HepG2 (cell line): ENCODE measurements around the gene ZNF813. TPM values are rescaled to one million over a fixed set of nuclear protein-coding genes. Genes with fewer than 3 reads are reported as not detected.

Experiments
- CBX5 ChIP-seq: sonication (generic); formaldehyde crosslinking; IDR thresholded peaks from 2 replicates; pipeline ENCODE4 v1.4.0; 2020; ENCODE audit warnings: missing genetic modification reagents, borderline replicate concordance
- CTCF ChIP-seq: sonication (generic); formaldehyde crosslinking; IDR thresholded peaks from 2 replicates; pipeline ENCODE4 v1.5.0; 2020; ENCODE audit warnings: mild to moderate bottlenecking, missing genetic modification reagents, moderate library complexity
- FOXP1 ChIP-seq, 2 experiments: fragments of 450-650 bp in 1 of 2; IDR thresholded peaks; 2 replicates each; pipeline ENCODE4 v1.6.1; 2017 to 2018; ENCODE audit warnings: antibody characterized with exemption in 1 of 2
- HMG20A ChIP-seq: IDR thresholded peaks from 2 replicates; pipeline ENCODE4 v1.6.1; 2016; ENCODE audit warnings: borderline replicate concordance
- HOXA7 ChIP-seq: sonication (generic); formaldehyde crosslinking; IDR thresholded peaks from 2 replicates; pipeline ENCODE4 v1.8.1; 2022; ENCODE audit warnings: mild to moderate bottlenecking, missing genetic modification reagents, moderate library complexity
- NFIB ChIP-seq: sonication (generic); formaldehyde crosslinking; IDR thresholded peaks from 2 replicates; pipeline ENCODE4 v1.9.0; 2021; ENCODE audit warnings: missing genetic modification reagents, mild to moderate bottlenecking, borderline replicate concordance
- NFRKB ChIP-seq: fragments of 450-650 bp; IDR thresholded peaks from 2 replicates; pipeline ENCODE4 v1.6.1; 2017
- RELA ChIP-seq: sonication (generic); formaldehyde crosslinking; IDR thresholded peaks from 2 replicates; pipeline ENCODE4 v1.4.0; 2020; ENCODE audit warnings: missing genetic modification reagents
- SRF ChIP-seq: IDR thresholded peaks from 2 replicates; pipeline ENCODE4 v1.6.1; 2011; ENCODE audit warnings: mild to moderate bottlenecking, low read depth, low read length, moderate library complexity
- ZBTB10 ChIP-seq: sonication (generic); formaldehyde crosslinking; IDR thresholded peaks from 2 replicates; pipeline ENCODE4 v1.4.0; 2020; ENCODE audit warnings: missing genetic modification reagents, borderline replicate concordance
- ZFAT ChIP-seq: sonication (generic); formaldehyde crosslinking; conservative IDR thresholded peaks from 2 replicates; pipeline ENCODE4 v1.8.1; 2023; ENCODE audit warnings: missing genetic modification reagents, inconsistent platforms
- ZFP62 ChIP-seq: sonication (generic); formaldehyde crosslinking; IDR thresholded peaks from 2 replicates; pipeline ENCODE4 v1.4.0; 2020; ENCODE audit warnings: missing genetic modification reagents
- ZFX ChIP-seq: sonication (generic); formaldehyde crosslinking; IDR thresholded peaks from 2 replicates; pipeline ENCODE4 v1.4.0; 2020; ENCODE audit warnings: mild to moderate bottlenecking, low read depth, missing genetic modification reagents, moderate library complexity
- ZMAT3 ChIP-seq: sonication (generic); formaldehyde crosslinking; conservative IDR thresholded peaks from 2 replicates; pipeline ENCODE4 v1.7.0; 2021; ENCODE audit warnings: missing genetic modification reagents
- polyA plus RNA-seq, 8 experiments: library from polyadenylated mRNA; depleted of rRNA in 3 of 8; stranded (reverse) in 7 of 8; unstranded in 1 of 8; fragments of >200 nt; fragmentation: Illumina TruSeq in 4 of 8; extraction: Trizol in 4 of 8; gene quantifications; 2 replicates each; pipeline versions ENCODE4 v1.2.1 to v1.2.3, GENCODE V29; 2011 to 2016; ENCODE audit warnings: low read depth in 4 of 8, missing spikeins in 1 of 8, mixed read lengths in 1 of 8; ENCODE audit not compliant: insufficient read depth in 1 of 8
- total RNA-seq, 5 experiments: library from RNA; depleted of rRNA; stranded (reverse); fragments of >200 nt; fragmentation: Illumina TruSeq; extraction: Trizol; gene quantifications; 2 replicates each; pipeline ENCODE4 v1.2.3, GENCODE V29; 2016; ENCODE audit warnings: low read depth in 1 of 5
- TF ChIP-seq, protein P1 (sequence below): sonication (generic); formaldehyde crosslinking; IDR thresholded peaks from 2 replicates; pipeline ENCODE4 v1.5.0; 2020; ENCODE audit warnings: mild to moderate bottlenecking, missing genetic modification reagents
- TF ChIP-seq, protein P2 (sequence below): sonication (generic); formaldehyde crosslinking; conservative IDR thresholded peaks from 2 replicates; pipeline ENCODE4 v1.4.0; 2020; ENCODE audit warnings: missing genetic modification reagents
- TF ChIP-seq, protein P3 (sequence below): IDR thresholded peaks from 2 replicates; pipeline ENCODE4 v1.6.1; 2016
- TF ChIP-seq, protein P4 (sequence below): sonication (generic); formaldehyde crosslinking; IDR thresholded peaks from 2 replicates; pipeline ENCODE4 v1.4.0; 2020; ENCODE audit warnings: missing genetic modification reagents

The ZNF813 gene
- total and polyA plus RNA-seq, 2 of the 13 experiments (the other 11 are each of a cell fraction or from before 2014, with no cell fraction given): 2.1 to 8.9 TPM

GRCh38 chr19:53507523-53508442 is 40.2 kb downstream of the ZNF813 start (continued):
- TF ChIP-seq, protein P1, sequence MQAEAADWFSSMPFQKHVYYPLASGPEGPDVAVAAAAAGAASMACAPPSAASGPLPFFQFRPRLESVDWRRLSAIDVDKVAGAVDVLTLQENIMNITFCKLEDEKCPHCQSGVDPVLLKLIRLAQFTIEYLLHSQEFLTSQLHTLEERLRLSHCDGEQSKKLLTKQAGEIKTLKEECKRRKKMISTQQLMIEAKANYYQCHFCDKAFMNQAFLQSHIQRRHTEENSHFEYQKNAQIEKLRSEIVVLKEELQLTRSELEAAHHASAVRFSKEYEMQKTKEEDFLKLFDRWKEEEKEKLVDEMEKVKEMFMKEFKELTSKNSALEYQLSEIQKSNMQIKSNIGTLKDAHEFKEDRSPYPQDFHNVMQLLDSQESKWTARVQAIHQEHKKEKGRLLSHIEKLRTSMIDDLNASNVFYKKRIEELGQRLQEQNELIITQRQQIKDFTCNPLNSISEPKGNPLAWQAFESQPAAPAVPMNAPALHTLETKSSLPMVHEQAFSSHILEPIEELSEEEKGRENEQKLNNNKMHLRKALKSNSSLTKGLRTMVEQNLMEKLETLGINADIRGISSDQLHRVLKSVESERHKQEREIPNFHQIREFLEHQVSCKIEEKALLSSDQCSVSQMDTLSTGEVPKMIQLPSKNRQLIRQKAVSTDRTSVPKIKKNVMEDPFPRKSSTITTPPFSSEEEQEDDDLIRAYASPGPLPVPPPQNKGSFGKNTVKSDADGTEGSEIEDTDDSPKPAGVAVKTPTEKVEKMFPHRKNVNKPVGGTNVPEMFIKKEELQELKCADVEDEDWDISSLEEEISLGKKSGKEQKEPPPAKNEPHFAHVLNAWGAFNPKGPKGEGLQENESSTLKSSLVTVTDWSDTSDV: no peak
- TF ChIP-seq, protein P2, sequence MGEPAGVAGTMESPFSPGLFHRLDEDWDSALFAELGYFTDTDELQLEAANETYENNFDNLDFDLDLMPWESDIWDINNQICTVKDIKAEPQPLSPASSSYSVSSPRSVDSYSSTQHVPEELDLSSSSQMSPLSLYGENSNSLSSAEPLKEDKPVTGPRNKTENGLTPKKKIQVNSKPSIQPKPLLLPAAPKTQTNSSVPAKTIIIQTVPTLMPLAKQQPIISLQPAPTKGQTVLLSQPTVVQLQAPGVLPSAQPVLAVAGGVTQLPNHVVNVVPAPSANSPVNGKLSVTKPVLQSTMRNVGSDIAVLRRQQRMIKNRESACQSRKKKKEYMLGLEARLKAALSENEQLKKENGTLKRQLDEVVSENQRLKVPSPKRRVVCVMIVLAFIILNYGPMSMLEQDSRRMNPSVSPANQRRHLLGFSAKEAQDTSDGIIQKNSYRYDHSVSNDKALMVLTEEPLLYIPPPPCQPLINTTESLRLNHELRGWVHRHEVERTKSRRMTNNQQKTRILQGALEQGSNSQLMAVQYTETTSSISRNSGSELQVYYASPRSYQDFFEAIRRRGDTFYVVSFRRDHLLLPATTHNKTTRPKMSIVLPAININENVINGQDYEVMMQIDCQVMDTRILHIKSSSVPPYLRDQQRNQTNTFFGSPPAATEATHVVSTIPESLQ (CRISPR knock-in tag): 0 out of 2 replicates have a peak, but pooled peaks have one; percentile 59
- TF ChIP-seq ZMAT3: peak; percentile 92
- TF ChIP-seq ZFP62 (CRISPR knock-in tag): no peak
- 0 out of 2 replicates have a peak, but pooled peaks have one; percentile 60 for TF ChIP-seq SRF
- TF ChIP-seq CTCF (CRISPR knock-in tag): no peak
- TF ChIP-seq NFIB (CRISPR knock-in tag): no peak
- TF ChIP-seq ZFAT (CRISPR knock-in tag): no peak
- TF ChIP-seq, protein P3, sequence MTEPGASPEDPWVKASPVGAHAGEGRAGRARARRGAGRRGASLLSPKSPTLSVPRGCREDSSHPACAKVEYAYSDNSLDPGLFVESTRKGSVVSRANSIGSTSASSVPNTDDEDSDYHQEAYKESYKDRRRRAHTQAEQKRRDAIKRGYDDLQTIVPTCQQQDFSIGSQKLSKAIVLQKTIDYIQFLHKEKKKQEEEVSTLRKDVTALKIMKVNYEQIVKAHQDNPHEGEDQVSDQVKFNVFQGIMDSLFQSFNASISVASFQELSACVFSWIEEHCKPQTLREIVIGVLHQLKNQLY (CRISPR knock-in tag): peak; percentile 74
- peak; percentile 86 for TF ChIP-seq ZFX (CRISPR knock-in tag)
- peak; percentile 69; the same call in 1 of the 2 replicates for TF ChIP-seq CBX5
- peak; percentile 67 for TF ChIP-seq HMG20A (CRISPR knock-in tag)
- TF ChIP-seq NFRKB: no peak
- no peak for TF ChIP-seq HOXA7
- no peak for TF ChIP-seq FOXP1 (IDR thresholded peaks at IDR 0.05)
- TF ChIP-seq FOXP1 (CRISPR knock-in tag; IDR thresholded peaks at IDR 0.05): peak; percentile 83
- no peak for TF ChIP-seq ZBTB10
- TF ChIP-seq, protein P4, sequence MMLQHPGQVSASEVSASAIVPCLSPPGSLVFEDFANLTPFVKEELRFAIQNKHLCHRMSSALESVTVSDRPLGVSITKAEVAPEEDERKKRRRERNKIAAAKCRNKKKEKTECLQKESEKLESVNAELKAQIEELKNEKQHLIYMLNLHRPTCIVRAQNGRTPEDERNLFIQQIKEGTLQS: peak; percentile 50; the same call in 1 of the 2 replicates
- no peak for TF ChIP-seq RELA (CRISPR knock-in tag)
